A549 (cell line): Measurements from ENCODE around the gene NFASC. TPM values are rescaled to one million over a fixed set of nuclear protein-coding genes. Genes with fewer than 3 reads are reported as not detected.

Source experiments
- ATAC-seq, 2 experiments: fragments of 200-7000 bp in 1 of 2; fragments of >200 bp in 1 of 2; cut with Nextera tagmentation in 1 of 2; cut with Tn5 transposase in 1 of 2; 3 replicates each; pipeline versions ENCODE4 v1.8.0 to v1.9.1; 2018 to 2020; ENCODE audit warnings: mild to moderate bottlenecking in 1 of 2, moderate library complexity in 1 of 2
- CTCF ChIA-PET: fragments of 300-600 bp; sonication (Branson Sonifier 250); formaldehyde crosslinking; extraction: SDS; loops from one replicate; lab custom pipeline; 2021; ENCODE audit warnings: antibody characterized with exemption, inconsistent platforms; lab: Yijun Ruan, JAX
- POLR2A ChIA-PET: fragments of 350-600 bp; formaldehyde crosslinking; extraction: SDS; loops from one replicate; lab custom pipeline; 2021; ENCODE audit warnings: antibody characterized with exemption, inconsistent platforms; lab: Yijun Ruan, JAX
- DNase-seq, 2 experiments: peaks; one replicate each; pipeline versions ENCODE4 v3.0.0 to v3.0.0-alpha.2; 2011 to 2016; ENCODE audit warnings: low read depth in 1 of 2, low spot score in 1 of 2
- FAIRE-seq: peaks from 2 replicates; lab custom pipeline; 2011; peaks lifted over from hg19 to GRCh38; lab: Jason Lieb, UNC
- H3K27ac ChIP-seq, 2 experiments: fragments of >200 bp; sonication (Bioruptor Twin); formaldehyde crosslinking; 3 replicates each; pipeline ENCODE4 v1.5.1; 2016 to 2017
- H3K4me1 ChIP-seq: fragments of >200 bp; sonication (Bioruptor Twin); formaldehyde crosslinking; 3 replicates; pipeline ENCODE4 v1.6.1; 2016
- H3K4me2 ChIP-seq: fragments of >200 bp; sonication (Bioruptor Twin); formaldehyde crosslinking; 3 replicates; pipeline ENCODE4 v1.6.1; 2016
- H3K4me3 ChIP-seq: fragments of >200 bp; sonication (Bioruptor Twin); formaldehyde crosslinking; 3 replicates; pipeline ENCODE4 v1.5.1; 2016
- H3K9me3 ChIP-seq: fragments of >200 bp; sonication (Bioruptor Twin); formaldehyde crosslinking; 3 replicates; pipeline ENCODE4 v1.6.1; 2016
- CHD4 ChIP-seq: fragments of 200-600 bp; sonication (generic); IDR thresholded peaks from 2 replicates; pipeline ENCODE4 v1.6.1; 2016; ENCODE audit warnings: antibody characterized with exemption, mild to moderate bottlenecking, borderline replicate concordance
- EHF ChIP-seq: fragments of 250-450 bp; sonication (Bioruptor Pico); IDR thresholded peaks from 2 replicates; pipeline ENCODE4 v1.5.0; 2020; ENCODE audit warnings: mild to moderate bottlenecking
- EHMT2 ChIP-seq: fragments of 200-600 bp; sonication (generic); IDR thresholded peaks from 2 replicates; pipeline ENCODE4 v1.6.1; 2016; ENCODE audit warnings: antibody characterized with exemption, low read depth, mild to moderate bottlenecking, moderate library complexity
- FOSL2 ChIP-seq, 2 experiments: fragments of 450-650 bp in 1 of 2; fragments of >200 bp in 1 of 2; sonication (Bioruptor Twin) in 1 of 2; formaldehyde crosslinking; IDR thresholded peaks; 2 replicates each; pipeline versions ENCODE4 v1.5.0 to v1.6.1; 2016 to 2020; ENCODE audit warnings: mild to moderate bottlenecking in 1 of 2, moderate library complexity in 1 of 2
- HDAC2 ChIP-seq: fragments of 200-600 bp; sonication (generic); IDR thresholded peaks from 2 replicates; pipeline ENCODE4 v1.6.1; 2016
- HEYL ChIP-seq: fragments of 250-450 bp; sonication (Bioruptor Pico); IDR thresholded peaks from 2 replicates; pipeline ENCODE4 v1.8.0; 2021; ENCODE audit warnings: mild to moderate bottlenecking, moderate library complexity
- HMGXB4 ChIP-seq: fragments of 250-450 bp; sonication (Bioruptor Pico); IDR thresholded peaks from 2 replicates; pipeline ENCODE4 v1.5.0; 2021; ENCODE audit warnings: mild to moderate bottlenecking, moderate library complexity, borderline replicate concordance
- JUN ChIP-seq, 2 experiments: fragments of >200 bp; sonication (Bioruptor Twin); formaldehyde crosslinking; IDR thresholded peaks; 2 replicates in 1 of 2; 3 replicates in 1 of 2; pipeline ENCODE4 v1.6.1; 2016 to 2017
- KDM1A ChIP-seq: fragments of 200-600 bp; sonication (generic); IDR thresholded peaks from 2 replicates; pipeline ENCODE4 v1.6.1; 2016; ENCODE audit warnings: low read depth, mild to moderate bottlenecking
- MAFK ChIP-seq: fragments of 450-650 bp; IDR thresholded peaks from 2 replicates; pipeline ENCODE4 v1.6.1; 2014; ENCODE audit not compliant: partially characterized antibody
- MYC ChIP-seq: IDR thresholded peaks from 2 replicates; pipeline ENCODE4 v1.6.1; 2012; ENCODE audit warnings: mild to moderate bottlenecking, inconsistent platforms, low read length, improper control_type of control experiment, borderline replicate concordance
- NPAS2 ChIP-seq: fragments of 250-450 bp; sonication (Bioruptor Pico); IDR thresholded peaks from 2 replicates; pipeline ENCODE4 v1.8.0; 2022; ENCODE audit warnings: mild to moderate bottlenecking, moderate library complexity, borderline replicate concordance
- PHF8 ChIP-seq: fragments of 200-600 bp; sonication (generic); IDR thresholded peaks from 2 replicates; pipeline ENCODE4 v1.6.1; 2016; ENCODE audit warnings: low read depth, mild to moderate bottlenecking, antibody characterized with exemption, moderate library complexity, borderline replicate concordance
- RAD21 ChIP-seq, 2 experiments: fragments of >200 bp in 1 of 2; sonication (Bioruptor Twin) in 1 of 2; formaldehyde crosslinking in 1 of 2; IDR thresholded peaks in 1 of 2; conservative IDR thresholded peaks in 1 of 2; 2 replicates in 1 of 2; 3 replicates in 1 of 2; pipeline ENCODE4 v1.6.1; 2012 to 2018; ENCODE audit warnings: inconsistent platforms in 1 of 2
- RCOR1 ChIP-seq: fragments of 150-350 bp; IDR thresholded peaks from 2 replicates; pipeline ENCODE4 v1.6.1; 2014; ENCODE audit warnings: antibody characterized with exemption, low read length, low read depth
- SMC3 ChIP-seq: fragments of >200 bp; sonication (Bioruptor Twin); formaldehyde crosslinking; IDR thresholded peaks from 3 replicates; pipeline ENCODE4 v1.6.1; 2018; ENCODE audit warnings: inconsistent platforms
- WGBS: methylation state at CpG from one replicate; pipeline ENCODE4 v1.1.6; 2017; ENCODE audit errors: missing lambda C conversion rate; 5-methylcytosine and 5-hydroxymethylcytosine counted together
- polyA plus RNA-seq, 4 experiments: library from polyadenylated mRNA; depleted of rRNA in 3 of 4; stranded (reverse); fragments of >200 nt; fragmentation: RNase III in 1 of 4; extraction: RNeasy Plus Mini Kit Qiagen cat#74134 plus additional on column Dnase treatment in 1 of 4; gene quantifications; 2 replicates in 3 of 4; 3 replicates in 1 of 4; pipeline ENCODE4 v1.2.3, GENCODE V29; 2011 to 2017
- TF ChIP-seq, protein P1 (sequence below): fragments of 450-650 bp; IDR thresholded peaks from 2 replicates; pipeline ENCODE4 v1.6.1; 2014; ENCODE audit warnings: antibody characterized with exemption

Gene NFASC
- polyA plus RNA-seq, 2 of the 4 experiments (the other 2 are of a cell fraction): 0.27 to 0.39 TPM

DNA sequence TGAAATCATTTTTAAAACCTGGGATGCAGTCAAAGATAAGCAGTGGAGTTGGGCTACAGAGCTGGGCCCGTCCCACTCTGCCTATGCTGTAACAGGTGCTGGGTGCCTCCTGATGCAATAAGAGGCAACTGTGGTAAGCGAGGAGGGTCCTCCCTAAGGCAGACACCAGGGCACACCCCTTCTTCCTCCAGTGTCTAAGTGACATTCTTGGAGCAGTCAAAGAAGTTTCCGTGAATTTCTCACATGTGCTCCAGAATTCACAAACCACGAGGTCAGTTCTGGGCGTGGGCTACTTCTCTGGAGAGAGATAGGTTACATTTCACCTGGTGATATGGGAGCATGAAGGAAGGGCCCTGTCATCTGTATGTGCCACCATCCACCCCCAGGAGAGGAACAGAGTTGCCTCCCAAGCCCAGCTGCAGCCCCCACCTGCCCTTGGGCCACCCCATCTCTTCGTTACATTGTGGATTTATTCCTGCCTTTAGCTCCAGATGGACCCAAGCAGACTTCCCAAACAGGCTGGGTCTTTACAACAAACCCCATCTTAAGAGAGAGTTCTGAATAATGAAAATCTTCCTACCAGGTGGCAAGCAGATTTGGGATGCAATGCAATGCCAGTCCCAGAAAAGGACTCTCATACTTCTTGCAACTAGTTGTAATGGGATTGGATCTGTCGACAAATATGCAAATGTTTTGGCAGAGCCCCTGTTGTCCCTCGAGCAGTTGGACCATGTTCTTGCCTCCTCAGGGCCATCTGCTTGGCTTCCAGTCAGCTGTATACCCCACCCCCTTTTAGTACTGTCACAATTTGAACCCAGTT is 89.9 kb downstream of the NFASC start (continued):
- no peak for TF ChIP-seq KDM1A

DNA sequence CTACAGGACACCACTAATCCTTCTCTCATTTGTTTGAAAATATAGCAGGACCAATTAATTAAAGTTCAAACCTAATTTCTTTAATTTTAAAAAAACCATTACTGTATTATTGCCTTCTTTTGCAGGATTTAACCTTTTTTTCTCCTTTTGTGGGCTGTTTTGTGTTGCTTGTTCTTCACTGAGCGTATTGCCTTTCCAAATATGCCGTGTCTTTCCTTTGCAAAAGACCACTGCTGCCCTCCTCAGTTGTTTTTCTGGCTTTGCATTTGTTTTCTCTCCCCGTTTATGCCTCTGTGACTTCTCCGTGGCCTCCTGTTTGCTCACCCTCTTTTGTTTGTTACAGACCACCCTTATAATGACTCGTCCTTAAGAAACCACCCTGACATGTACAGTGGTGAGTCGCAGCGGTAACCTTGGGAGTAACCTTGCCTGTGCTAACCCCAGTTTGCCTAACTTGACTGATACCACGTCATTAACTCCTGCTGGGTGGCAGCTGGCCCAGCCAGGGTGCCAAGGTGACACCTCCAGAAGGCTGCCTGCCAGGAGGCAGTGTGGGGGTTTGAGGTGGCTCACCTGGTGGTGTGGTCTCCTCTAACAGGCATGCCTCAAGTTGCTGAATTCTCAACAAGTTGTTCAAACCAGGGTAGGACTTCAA is 91.2 kb downstream of the NFASC start:
- H3K27ac ChIP-seq: no peak overlapping the region
- H3K4me1 ChIP-seq: no peaks in the 10 kb centered on the region
- no peak for DNase-seq
- no peak for FAIRE-seq
- TF ChIP-seq EHMT2: no peak
- TF ChIP-seq MYC: no peak
- peak in 1 of 2 experiments; percentile 17; a peak in 1 of 5 replicates for TF ChIP-seq RAD21 (conservative IDR thresholded peaks at IDR 0.05 in 1 of 2, IDR thresholded peaks at IDR 0.05 in 1 of 2)
- TF ChIP-seq HEYL (CRISPR knock-in tag): no peak
- TF ChIP-seq CHD4: no peak
- TF ChIP-seq PHF8: no peak
- TF ChIP-seq, all 56 proteins: peak for 1
- 19% methylated on average over 8 of the region's 8 CpGs for WGBS
- Histone ChIP-seq H3K4me3 (no peak overlapping the region), H3K9me3 (no peaks in the 10 kb centered on the region), H3K4me2 (no peak overlapping the region)
- CTCF ChIA-PET: interaction anchor here (0.9 to 3.8 kb wide), 7 partner anchors 8 to 155 kb away, joined by 3 to 25 read pairs (median 6); no protein-coding TSS in a partner anchor
- POLR2A ChIA-PET: no interaction called here
- no peak for ATAC-seq

- Histone ChIP-seq H3K9me3 (no peaks in the 10 kb centered on the region), H3K4me1 (no peaks in the 10 kb centered on the region), H3K27ac (no peak overlapping the region), H3K4me3 (no peak overlapping the region), H3K4me2 (no peak overlapping the region)
- POLR2A ChIA-PET: no interaction called here
- no peak for FAIRE-seq
- DNase-seq: no peak
- ATAC-seq: no peak
- CTCF ChIA-PET: interaction anchor here (0.9 to 3.8 kb wide), 7 partner anchors 9 to 156 kb away, joined by 3 to 25 read pairs (median 6); no protein-coding TSS in a partner anchor
- TF ChIP-seq FOSL2 (IDR thresholded peaks at IDR 0.05) (no peak), FOSL2 (CRISPR knock-in tag; IDR thresholded peaks at IDR 0.05) (no peak), EHF (CRISPR knock-in tag) (no peak), EHMT2 (no peak), NPAS2 (CRISPR knock-in tag) (no peak), MAFK (no peak), HDAC2 (no peak), KDM1A (no peak), HMGXB4 (CRISPR knock-in tag) (no peak), RCOR1 (no peak), SMC3 (no peak), JUN (IDR thresholded peaks at IDR 0.05) (no peak)
- TF ChIP-seq, protein P1, sequence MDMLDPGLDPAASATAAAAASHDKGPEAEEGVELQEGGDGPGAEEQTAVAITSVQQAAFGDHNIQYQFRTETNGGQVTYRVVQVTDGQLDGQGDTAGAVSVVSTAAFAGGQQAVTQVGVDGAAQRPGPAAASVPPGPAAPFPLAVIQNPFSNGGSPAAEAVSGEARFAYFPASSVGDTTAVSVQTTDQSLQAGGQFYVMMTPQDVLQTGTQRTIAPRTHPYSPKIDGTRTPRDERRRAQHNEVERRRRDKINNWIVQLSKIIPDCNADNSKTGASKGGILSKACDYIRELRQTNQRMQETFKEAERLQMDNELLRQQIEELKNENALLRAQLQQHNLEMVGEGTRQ: no peak
- WGBS: 49% methylated on average over 6 of the region's 6 CpGs
Observed at GRCh38 chr1:204962742-204963632, 92.3 kb downstream of the NFASC start.
